GM23338 (cell line): ENCODE measurements around the gene FCHSD2. TPM values are rescaled to one million over a fixed set of nuclear protein-coding genes. Genes with fewer than 3 reads are reported as not detected.

Source experiments
- ATAC-seq: fragments of 200-7000 bp; cut with Tn5 transposase; 3 replicates; pipeline ENCODE4 v1.9.1; 2020
- DNase-seq: peaks from one replicate; pipeline ENCODE4 v3.0.0-alpha.2; 2015; ENCODE audit warnings: low spot score
- H2AFZ ChIP-seq: fragments of 200-600 bp; sonication (generic); 2 replicates; pipeline ENCODE4 v1.8.0; 2016; ENCODE audit warnings: antibody characterized with exemption, mild to moderate bottlenecking, moderate library complexity
- H3F3A ChIP-seq: fragments of 200-600 bp; sonication (generic); replicated peaks from 2 replicates; pipeline ENCODE4 v1.8.0; 2017; ENCODE audit warnings: antibody characterized with exemption, mixed run types, low read depth
- H3K27ac ChIP-seq: fragments of 200-600 bp; sonication (generic); 2 replicates; pipeline ENCODE4 v1.6.1; 2016; ENCODE audit warnings: low read depth
- H3K27me3 ChIP-seq: fragments of 200-600 bp; sonication (generic); 2 replicates; pipeline ENCODE4 v1.8.0; 2016; ENCODE audit warnings: mild to moderate bottlenecking, mixed run types, moderate library complexity; ENCODE audit not compliant: insufficient read depth
- H3K36me3 ChIP-seq: fragments of 200-600 bp; sonication (generic); 2 replicates; pipeline ENCODE4 v1.8.0; 2016; ENCODE audit warnings: mild to moderate bottlenecking; ENCODE audit not compliant: insufficient read depth
- H3K4me1 ChIP-seq: fragments of 200-600 bp; sonication (generic); 2 replicates; pipeline ENCODE4 v1.8.0; 2016; ENCODE audit warnings: mild to moderate bottlenecking, moderate library complexity; ENCODE audit not compliant: insufficient read depth
- H3K4me2 ChIP-seq: fragments of 200-600 bp; sonication (generic); 2 replicates; pipeline ENCODE4 v1.7.1; 2017; ENCODE audit warnings: mixed run types
- H3K4me3 ChIP-seq: fragments of 200-600 bp; sonication (generic); 2 replicates; pipeline ENCODE4 v1.6.1; 2016; ENCODE audit warnings: mixed run types
- H3K79me2 ChIP-seq: fragments of 200-600 bp; sonication (generic); replicated peaks from 2 replicates; pipeline ENCODE4 v1.8.0; 2017; ENCODE audit warnings: mild to moderate bottlenecking; ENCODE audit not compliant: insufficient read depth
- H3K9me2 ChIP-seq: fragments of 200-600 bp; sonication (generic); 2 replicates; pipeline ENCODE4 v1.8.0; 2017; ENCODE audit not compliant: insufficient read depth
- H4K20me1 ChIP-seq: fragments of 200-600 bp; sonication (generic); replicated peaks from 2 replicates; pipeline ENCODE4 v1.8.0; 2017; ENCODE audit warnings: mild to moderate bottlenecking; ENCODE audit not compliant: insufficient read depth
- H3K27ac Mint-ChIP-seq: 2 replicates; pipeline ENCODE4 v1.8.0; 2020; ENCODE audit warnings: inconsistent platforms, mild to moderate bottlenecking, moderate library complexity, mixed read lengths
- H3K27me3 Mint-ChIP-seq: 3 replicates; pipeline ENCODE4 v1.8.0; 2022; ENCODE audit warnings: low read depth, mild to moderate bottlenecking, moderate library complexity, mixed read lengths, inconsistent platforms; ENCODE audit not compliant: insufficient read depth, poor library complexity
- H3K36me3 Mint-ChIP-seq: 3 replicates; pipeline ENCODE4 v1.8.0; 2021; ENCODE audit warnings: low read depth, mild to moderate bottlenecking, inconsistent platforms, moderate library complexity, mixed read lengths
- H3K4me1 Mint-ChIP-seq: 3 replicates; pipeline ENCODE4 v1.8.0; 2020; ENCODE audit warnings: mild to moderate bottlenecking, inconsistent platforms, mixed read lengths
- H3K4me3 Mint-ChIP-seq: 3 replicates; pipeline ENCODE4 v1.8.0; 2021; ENCODE audit warnings: moderate library complexity, mild to moderate bottlenecking, inconsistent platforms, mixed read lengths
- H3K9me3 Mint-ChIP-seq: 3 replicates; pipeline ENCODE4 v1.8.0; 2020; ENCODE audit warnings: moderate library complexity, mild to moderate bottlenecking, inconsistent platforms, mixed read lengths
- EZH2 ChIP-seq: fragments of 200-600 bp; sonication (generic); IDR thresholded peaks from one replicate; pipeline ENCODE4 v1.8.0; 2017; ENCODE audit warnings: antibody characterized with exemption, mild to moderate bottlenecking, low read depth; ENCODE audit not compliant: unreplicated experiment
- JUNB ChIP-seq: IDR thresholded peaks from one replicate; pipeline ENCODE4 v1.6.1; 2016; ENCODE audit warnings: antibody characterized with exemption; ENCODE audit not compliant: unreplicated experiment
- POLR2AphosphoS5 ChIP-seq: IDR thresholded peaks from 2 replicates; pipeline ENCODE4 v1.6.1; 2016; ENCODE audit warnings: antibody characterized with exemption, low read depth
- STAT1 ChIP-seq: IDR thresholded peaks from one replicate; pipeline ENCODE4 v1.6.1; 2016; ENCODE audit warnings: antibody characterized with exemption; ENCODE audit not compliant: unreplicated experiment
- ZNF114 ChIP-seq: fragments of 250-450 bp; sonication (Bioruptor Pico); IDR thresholded peaks from 2 replicates; pipeline ENCODE4 v1.5.0; 2020; ENCODE audit warnings: mild to moderate bottlenecking, moderate library complexity
- ZNF462 ChIP-seq: fragments of 250-450 bp; sonication (Bioruptor Pico); IDR thresholded peaks from 2 replicates; pipeline ENCODE4 v1.5.0; 2020; ENCODE audit warnings: mild to moderate bottlenecking, moderate library complexity
- polyA plus RNA-seq: library from polyadenylated mRNA; unstranded; fragments of >200 nt; fragmentation: Nextera tagmentation; extraction: Ambion mirVana; gene quantifications from 2 replicates; pipeline ENCODE4 v1.2.1, GENCODE V29; 2016
- total RNA-seq: library from RNA; depleted of rRNA; stranded (reverse); fragments of >200 nt; shearing (Covaris generic); gene quantifications from 2 replicates; pipeline ENCODE4 v1.2.3, GENCODE V29; 2014
- TF ChIP-seq, protein P1 (sequence below), 2 experiments: fragments of 200-600 bp in 1 of 2; sonication (generic) in 1 of 2; conservative IDR thresholded peaks; 2 replicates each; pipeline versions ENCODE4 v1.5.1 to v1.6.1; 2016 to 2017; ENCODE audit warnings: antibody characterized with exemption in 2 of 2, low read depth in 2 of 2, mild to moderate bottlenecking in 2 of 2, moderate library complexity in 1 of 2
- TF ChIP-seq, protein P2 (sequence below): IDR thresholded peaks from 2 replicates; pipeline ENCODE4 v1.6.1; 2016; ENCODE audit warnings: antibody characterized with exemption

Gene FCHSD2
- total and polyA plus RNA-seq, 2 experiments from 2014 or later: 3.6 to 5.2 TPM

GRCh38 chr11:73172992-73173656 is 31.0 kb upstream of the FCHSD2 start:
- H3K36me3 ChIP-seq: no peaks in the 10 kb centered on the region
- no peak overlapping the region for H3K27ac Mint-ChIP-seq
- TF ChIP-seq POLR2AphosphoS5: no peak
- TF ChIP-seq, protein P1, sequence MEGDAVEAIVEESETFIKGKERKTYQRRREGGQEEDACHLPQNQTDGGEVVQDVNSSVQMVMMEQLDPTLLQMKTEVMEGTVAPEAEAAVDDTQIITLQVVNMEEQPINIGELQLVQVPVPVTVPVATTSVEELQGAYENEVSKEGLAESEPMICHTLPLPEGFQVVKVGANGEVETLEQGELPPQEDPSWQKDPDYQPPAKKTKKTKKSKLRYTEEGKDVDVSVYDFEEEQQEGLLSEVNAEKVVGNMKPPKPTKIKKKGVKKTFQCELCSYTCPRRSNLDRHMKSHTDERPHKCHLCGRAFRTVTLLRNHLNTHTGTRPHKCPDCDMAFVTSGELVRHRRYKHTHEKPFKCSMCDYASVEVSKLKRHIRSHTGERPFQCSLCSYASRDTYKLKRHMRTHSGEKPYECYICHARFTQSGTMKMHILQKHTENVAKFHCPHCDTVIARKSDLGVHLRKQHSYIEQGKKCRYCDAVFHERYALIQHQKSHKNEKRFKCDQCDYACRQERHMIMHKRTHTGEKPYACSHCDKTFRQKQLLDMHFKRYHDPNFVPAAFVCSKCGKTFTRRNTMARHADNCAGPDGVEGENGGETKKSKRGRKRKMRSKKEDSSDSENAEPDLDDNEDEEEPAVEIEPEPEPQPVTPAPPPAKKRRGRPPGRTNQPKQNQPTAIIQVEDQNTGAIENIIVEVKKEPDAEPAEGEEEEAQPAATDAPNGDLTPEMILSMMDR (conservative IDR thresholded peaks at IDR 0.05; ENCODE audit: low read depth in 2 of 2): no peak
- TF ChIP-seq, protein P2, sequence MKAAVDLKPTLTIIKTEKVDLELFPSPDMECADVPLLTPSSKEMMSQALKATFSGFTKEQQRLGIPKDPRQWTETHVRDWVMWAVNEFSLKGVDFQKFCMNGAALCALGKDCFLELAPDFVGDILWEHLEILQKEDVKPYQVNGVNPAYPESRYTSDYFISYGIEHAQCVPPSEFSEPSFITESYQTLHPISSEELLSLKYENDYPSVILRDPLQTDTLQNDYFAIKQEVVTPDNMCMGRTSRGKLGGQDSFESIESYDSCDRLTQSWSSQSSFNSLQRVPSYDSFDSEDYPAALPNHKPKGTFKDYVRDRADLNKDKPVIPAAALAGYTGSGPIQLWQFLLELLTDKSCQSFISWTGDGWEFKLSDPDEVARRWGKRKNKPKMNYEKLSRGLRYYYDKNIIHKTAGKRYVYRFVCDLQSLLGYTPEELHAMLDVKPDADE: no peak
- TF ChIP-seq JUNB: no peak

DNA sequence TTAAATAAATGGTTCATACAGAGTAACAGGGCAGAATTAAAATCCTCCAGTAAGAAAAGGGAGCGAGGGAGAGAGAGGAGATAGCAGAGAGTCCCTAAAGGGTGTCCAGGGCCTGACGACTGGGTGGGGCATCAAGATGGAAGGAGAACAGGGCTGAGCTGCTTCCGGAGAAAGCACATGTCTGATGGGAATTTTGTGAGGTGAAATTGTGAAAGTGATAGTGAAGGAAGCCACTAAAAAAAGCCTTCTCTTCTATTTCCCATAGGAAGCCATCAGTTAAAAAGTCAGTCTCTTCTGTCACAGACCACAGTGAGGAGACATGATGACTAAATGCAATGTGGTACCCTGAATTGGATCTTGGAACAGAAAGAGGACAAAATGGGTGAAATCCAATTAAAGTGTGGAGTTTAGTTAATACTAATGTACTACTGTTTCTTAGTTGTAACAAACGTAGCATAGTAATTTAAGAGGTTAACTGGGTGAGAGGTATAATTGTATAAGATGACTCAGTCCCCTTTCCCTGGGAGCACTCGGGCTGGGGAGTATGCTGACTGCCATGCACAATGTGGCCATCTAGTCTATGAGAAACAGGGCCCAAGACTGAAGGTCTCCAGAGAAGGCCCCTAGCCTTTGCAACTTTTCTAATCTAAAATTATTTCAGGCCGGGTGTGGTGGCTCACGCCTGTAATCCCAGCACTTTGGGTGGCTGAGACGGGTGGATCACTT is 29.5 kb upstream of the FCHSD2 start:
- Mint-ChIP-seq H3K36me3 (no peaks in the 10 kb centered on the region), H3K9me3 (no peaks in the 10 kb centered on the region), H3K27ac (no peak overlapping the region), H3K27me3 (peaks cover 7% of the 10 kb centered on the region), H3K4me3 (no peak overlapping the region), H3K4me1 (peaks cover 14% of the 10 kb centered on the region)
- no peaks in the 10 kb centered on the region for H3K9me2 ChIP-seq
- H4K20me1 ChIP-seq: no peaks in the 10 kb centered on the region
- no peak overlapping the region for H3K4me2 ChIP-seq
- H3K36me3 ChIP-seq: no peaks in the 10 kb centered on the region
- no peak overlapping the region for H3K27ac ChIP-seq
- no peaks in the 10 kb centered on the region for H3K4me1 ChIP-seq
- no peak overlapping the region for H3K4me3 ChIP-seq
- ATAC-seq (no peak), DNase-seq (no peak)
- H3F3A ChIP-seq: no peaks in the 10 kb centered on the region
- H3K79me2 ChIP-seq: no peaks in the 10 kb centered on the region
- no peak overlapping the region for H2AFZ ChIP-seq
- no peaks in the 10 kb centered on the region for H3K27me3 ChIP-seq
- TF ChIP-seq, protein P1 (conservative IDR thresholded peaks at IDR 0.05; ENCODE audit: low read depth in 2 of 2): no peak
- no peak for TF ChIP-seq EZH2
- no peak for TF ChIP-seq POLR2AphosphoS5
- no peak for TF ChIP-seq ZNF462 (CRISPR knock-in tag)
- no peak for TF ChIP-seq STAT1
- TF ChIP-seq ZNF114 (CRISPR knock-in tag): no peak

More at GRCh38 chr11:73172992-73173656, 31.0 kb upstream of the FCHSD2 start:
- Mint-ChIP-seq H3K4me1 (peaks cover 14% of the 10 kb centered on the region), H3K36me3 (no peaks in the 10 kb centered on the region), H3K4me3 (no peak overlapping the region), H3K9me3 (no peaks in the 10 kb centered on the region), H3K27me3 (peaks cover 7% of the 10 kb centered on the region)
- no peak overlapping the region for H3K27ac ChIP-seq
- H3K4me2 ChIP-seq: no peak overlapping the region
- ATAC-seq: no peak
- no peak overlapping the region for H3K4me3 ChIP-seq
- H2AFZ ChIP-seq: no peak overlapping the region
- H3K4me1 ChIP-seq: no peaks in the 10 kb centered on the region
- H3K79me2 ChIP-seq: no peaks in the 10 kb centered on the region
- DNase-seq: no peak
- H3K9me2 ChIP-seq: no peaks in the 10 kb centered on the region
- no peaks in the 10 kb centered on the region for H3F3A ChIP-seq
- H4K20me1 ChIP-seq: no peaks in the 10 kb centered on the region
- H3K27me3 ChIP-seq: no peaks in the 10 kb centered on the region
